ENCODE results near the gene CSTA. TPM values are rescaled to one million over a fixed set of nuclear protein-coding genes. Genes with fewer than 3 reads are reported as not detected.

The CSTA gene
- total RNA-seq (1 to 10 TPM in 1 of 2 donors, not detected in 1; 1.2 TPM), polyA plus RNA-seq (ENCODE audit: insufficient read depth, low read depth, low replicate concordance) (2.8 TPM)
- long read RNA-seq, donor 1: 0 reads
- long read RNA-seq, donor 2: 0 reads

DNA sequence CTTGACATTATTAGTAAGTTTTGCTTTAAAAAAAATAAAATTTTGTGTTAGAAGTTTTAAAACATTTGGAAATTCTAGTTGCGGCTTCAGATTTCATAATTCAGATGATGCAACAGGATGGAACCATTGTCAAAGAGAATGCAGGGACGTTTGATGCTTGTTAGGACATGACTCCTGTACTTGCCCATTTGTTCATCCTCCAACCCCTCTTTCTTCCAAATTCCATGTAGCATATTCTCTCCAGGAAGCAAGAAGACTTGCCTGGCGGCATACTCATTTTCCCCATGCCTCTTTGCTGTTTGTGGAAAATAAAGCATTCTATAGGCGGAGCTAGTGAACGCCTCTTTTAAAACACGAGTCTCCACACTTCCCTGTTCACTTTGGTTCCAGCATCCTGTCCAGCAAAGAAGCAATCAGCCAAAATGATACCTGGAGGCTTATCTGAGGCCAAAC lies at the start of gene CSTA:
CSTA (plus strand) TSS at position 378 of the 453 bp plus-strand sequence; CDS start at position 423, 45 bp downstream.
- Histone ChIP-seq H3K36me3 (ENCODE audit: low read depth, missing control alignments) (no peaks in the 10 kb centered on the region), H3K4me3 (no peak within 1 kb of the TSS), H3K9me3 (no peaks in the 10 kb centered on the region), H3K27ac (no peak within 1 kb of the TSS), H3K27me3 (no peaks in the 10 kb centered on the region), H3K4me1 (no peaks in the 10 kb centered on the region)
- intact Hi-C loops (cut with DNase I; ENCODE audit: low total_unique reads): no loop called here
- TF ChIP-seq CTCF (IDR thresholded peaks at IDR 0.05) (no peak), POLR2A (IDR thresholded peaks at IDR 0.05) (no peak)
- DNase-seq: no peak
- 69% methylated on average over 6 of the region's 6 CpGs for WGBS, 2 donors

- Histone ChIP-seq H3K4me3 (no peak overlapping the region), H3K9me3 (no peaks in the 10 kb centered on the region), H3K27ac (no peak overlapping the region), H3K27me3 (no peaks in the 10 kb centered on the region), H3K4me1 (no peaks in the 10 kb centered on the region), H3K36me3 (ENCODE audit: low read depth, missing control alignments) (no peaks in the 10 kb centered on the region)
- DNase-seq: no peak
- WGBS, 2 donors: 67 to 76% methylated on average over 3 of the region's 3 CpGs
- TF ChIP-seq POLR2A (IDR thresholded peaks at IDR 0.05) (no peak), CTCF (IDR thresholded peaks at IDR 0.05) (no peak)
- intact Hi-C loops (cut with DNase I; ENCODE audit: low total_unique reads): no loop called here
These were observed 43.2 kb upstream of the CSTA start for GRCh38 chr3:122281891-122282290.

DNA sequence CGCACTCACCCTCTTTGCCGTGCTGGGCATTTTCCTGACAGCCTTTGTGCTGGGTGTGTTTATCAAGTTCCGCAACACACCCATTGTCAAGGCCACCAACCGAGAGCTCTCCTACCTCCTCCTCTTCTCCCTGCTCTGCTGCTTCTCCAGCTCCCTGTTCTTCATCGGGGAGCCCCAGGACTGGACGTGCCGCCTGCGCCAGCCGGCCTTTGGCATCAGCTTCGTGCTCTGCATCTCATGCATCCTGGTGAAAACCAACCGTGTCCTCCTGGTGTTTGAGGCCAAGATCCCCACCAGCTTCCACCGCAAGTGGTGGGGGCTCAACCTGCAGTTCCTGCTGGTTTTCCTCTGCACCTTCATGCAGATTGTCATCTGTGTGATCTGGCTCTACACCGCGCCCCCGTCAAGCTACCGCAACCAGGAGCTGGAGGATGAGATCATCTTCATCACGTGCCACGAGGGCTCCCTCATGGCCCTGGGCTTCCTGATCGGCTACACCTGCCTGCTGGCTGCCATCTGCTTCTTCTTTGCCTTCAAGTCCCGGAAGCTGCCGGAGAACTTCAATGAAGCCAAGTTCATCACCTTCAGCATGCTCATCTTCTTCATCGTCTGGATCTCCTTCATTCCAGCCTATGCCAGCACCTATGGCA lies 41.1 kb upstream of the CSTA start:
- no peaks in the 10 kb centered on the region for H3K9me3 ChIP-seq
- DNase-seq: no peak
- H3K27ac ChIP-seq: no peak overlapping the region
- no peaks in the 10 kb centered on the region for H3K27me3 ChIP-seq
- 72 to 77% methylated on average over 21 of the region's 22 CpGs for WGBS, 2 donors
- TF ChIP-seq POLR2A (IDR thresholded peaks at IDR 0.05): no peak
- TF ChIP-seq CTCF (IDR thresholded peaks at IDR 0.05): no peak
- H3K4me1 ChIP-seq: no peaks in the 10 kb centered on the region
- no peaks in the 10 kb centered on the region for H3K36me3 ChIP-seq (ENCODE audit: low read depth, missing control alignments)
- no peak overlapping the region for H3K4me3 ChIP-seq
- intact Hi-C loops (cut with DNase I; ENCODE audit: low total_unique reads): no loop called here

DNA sequence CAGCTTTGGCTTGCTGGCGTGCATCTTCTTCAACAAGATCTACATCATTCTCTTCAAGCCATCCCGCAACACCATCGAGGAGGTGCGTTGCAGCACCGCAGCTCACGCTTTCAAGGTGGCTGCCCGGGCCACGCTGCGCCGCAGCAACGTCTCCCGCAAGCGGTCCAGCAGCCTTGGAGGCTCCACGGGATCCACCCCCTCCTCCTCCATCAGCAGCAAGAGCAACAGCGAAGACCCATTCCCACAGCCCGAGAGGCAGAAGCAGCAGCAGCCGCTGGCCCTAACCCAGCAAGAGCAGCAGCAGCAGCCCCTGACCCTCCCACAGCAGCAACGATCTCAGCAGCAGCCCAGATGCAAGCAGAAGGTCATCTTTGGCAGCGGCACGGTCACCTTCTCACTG lies 40.6 kb upstream of the CSTA start:
- Histone ChIP-seq H3K27me3 (no peaks in the 10 kb centered on the region), H3K36me3 (ENCODE audit: low read depth, missing control alignments) (no peaks in the 10 kb centered on the region), H3K27ac (no peak overlapping the region), H3K4me3 (no peak overlapping the region), H3K4me1 (no peaks in the 10 kb centered on the region), H3K9me3 (no peaks in the 10 kb centered on the region)
- no peak for DNase-seq
- intact Hi-C loops (cut with DNase I; ENCODE audit: low total_unique reads): no loop called here
- TF ChIP-seq POLR2A (IDR thresholded peaks at IDR 0.05): no peak
- TF ChIP-seq CTCF (IDR thresholded peaks at IDR 0.05): no peak
- WGBS, 2 donors: 65 to 75% methylated on average over 4 to 20 of the region's 20 CpGs

GRCh38 chr3:122294359-122294758 lies 30.7 kb upstream of the CSTA start:
- intact Hi-C loops (cut with DNase I; ENCODE audit: low total_unique reads): no loop called here
- H3K9me3 ChIP-seq: no peaks in the 10 kb centered on the region
- TF ChIP-seq CTCF (IDR thresholded peaks at IDR 0.05) (no peak), POLR2A (IDR thresholded peaks at IDR 0.05) (no peak)
- no peaks in the 10 kb centered on the region for H3K4me1 ChIP-seq
- H3K27ac ChIP-seq: no peak overlapping the region
- no peak for DNase-seq
- no peaks in the 10 kb centered on the region for H3K36me3 ChIP-seq (ENCODE audit: low read depth, missing control alignments)
- no peak overlapping the region for H3K4me3 ChIP-seq
- no peaks in the 10 kb centered on the region for H3K27me3 ChIP-seq
- 54 to 66% methylated on average over 6 of the region's 6 CpGs for WGBS, 2 donors

Measured in testis (tissue), 5 donors.